Renal cortex interstitium (tissue), 11 donors: ENCODE results near the gene ZCCHC3. TPM values are rescaled to one million over a fixed set of nuclear protein-coding genes. Genes with fewer than 3 reads are reported as not detected.

Experiments
- DNase-seq, 11 donors: peaks; one replicate each; pipeline ENCODE4 v3.0.0-alpha.2; 2013; ENCODE audit warnings: low read depth in 9 of 11, low spot score in 4 of 11; ENCODE audit errors: extremely low read depth in 1 of 11
- polyA plus RNA-seq, 3 donors: library from polyadenylated mRNA; unstranded; fragments of 120-200 nt; gene quantifications; one replicate each; pipeline ENCODE4 v1.2.1, GENCODE V29; 2013; ENCODE audit not compliant: insufficient read length in 3 of 3

ZCCHC3 gene
- polyA plus RNA-seq, 3 donors: 41.0 to 57.2 (median 48.6) TPM

GRCh38 chr20:305745-306144 lies 8.4 kb downstream of the ZCCHC3 start:
- no peak for DNase-seq

GRCh38 chr20:308427-309038 lies 11.2 kb downstream of the ZCCHC3 start:
- DNase-seq: no peak

DNA sequence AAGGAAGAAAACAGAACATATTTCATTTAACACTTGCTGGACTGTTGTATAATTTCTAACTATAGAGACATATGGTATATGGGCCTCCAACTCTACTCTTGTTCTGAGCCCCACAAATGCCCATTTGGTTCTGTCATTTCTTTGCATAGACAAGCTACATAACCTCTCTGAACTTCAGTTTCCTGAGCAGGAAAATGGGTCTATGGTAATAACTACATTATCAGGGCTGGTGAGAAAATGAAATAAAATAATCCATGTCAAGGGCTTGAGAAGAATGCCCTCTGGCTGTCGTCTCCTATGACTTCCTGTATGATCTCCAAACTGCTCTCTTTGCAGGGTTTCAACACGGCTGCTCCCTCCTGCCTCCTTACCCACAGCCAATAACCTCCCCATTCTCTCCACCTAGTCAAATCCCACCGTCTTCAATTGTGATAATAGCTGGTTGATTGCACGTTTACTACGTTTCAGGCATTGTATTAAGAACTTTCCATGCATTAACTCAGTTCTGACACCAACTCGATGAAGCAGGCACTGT lies 12.0 kb downstream of the ZCCHC3 start:
- no peak for DNase-seq

- peak in 10 of 11 donors; percentile 97 to 99 (median 99) for DNase-seq
These were observed 12.7 kb downstream of the ZCCHC3 start for GRCh38 chr20:309841-310644.

DNA sequence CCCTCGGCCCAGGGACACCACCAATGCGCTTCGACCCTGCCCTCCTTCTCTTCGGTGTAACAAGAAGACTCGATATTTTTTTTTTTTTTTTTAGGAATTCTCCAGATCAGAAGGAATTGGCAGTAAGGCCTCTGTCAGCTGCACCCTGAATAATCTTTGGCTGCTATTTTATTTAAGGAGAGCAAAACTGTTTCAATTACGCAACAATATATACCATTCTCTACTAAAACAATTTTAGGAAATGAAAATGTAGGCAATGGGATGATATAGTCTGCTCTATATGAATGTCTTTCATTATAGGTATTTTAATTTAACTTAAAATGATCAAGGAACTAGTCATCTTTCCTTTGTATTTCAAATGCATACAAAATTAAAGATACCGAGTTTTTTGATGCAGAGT lies 13.3 kb downstream of the ZCCHC3 start:
- DNase-seq: no peak

- no peak for DNase-seq
These were observed 14.2 kb downstream of the ZCCHC3 start for GRCh38 chr20:311609-312008.

DNA sequence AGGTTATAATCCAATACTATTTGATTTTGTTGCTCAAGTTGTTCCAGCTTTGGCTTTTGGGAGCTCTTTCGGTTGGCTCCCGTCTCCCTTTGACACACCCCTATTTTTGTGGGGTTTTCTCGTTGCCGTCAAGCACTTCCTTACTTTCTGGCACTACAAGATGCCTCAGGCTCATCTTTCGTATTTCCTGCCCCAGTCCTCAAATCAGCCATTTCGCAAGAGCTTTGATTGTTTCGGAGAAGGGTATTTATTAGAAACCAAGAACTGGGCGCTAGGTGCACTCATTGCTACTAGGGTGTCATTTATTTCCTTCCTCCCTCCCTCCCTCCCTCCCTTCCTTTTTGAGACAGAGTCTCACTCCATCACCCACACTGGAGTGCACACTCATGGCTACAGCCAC lies 14.7 kb downstream of the ZCCHC3 start:
- no peak for DNase-seq

- no peak for DNase-seq
These were observed 15.5 kb downstream of the ZCCHC3 start for GRCh38 chr20:312866-313265.

- no peak for DNase-seq
These were observed 16.0 kb downstream of the ZCCHC3 start for GRCh38 chr20:313402-313801.

- DNase-seq: no peak
These were observed 16.6 kb downstream of the ZCCHC3 start for GRCh38 chr20:313948-314347.

DNA sequence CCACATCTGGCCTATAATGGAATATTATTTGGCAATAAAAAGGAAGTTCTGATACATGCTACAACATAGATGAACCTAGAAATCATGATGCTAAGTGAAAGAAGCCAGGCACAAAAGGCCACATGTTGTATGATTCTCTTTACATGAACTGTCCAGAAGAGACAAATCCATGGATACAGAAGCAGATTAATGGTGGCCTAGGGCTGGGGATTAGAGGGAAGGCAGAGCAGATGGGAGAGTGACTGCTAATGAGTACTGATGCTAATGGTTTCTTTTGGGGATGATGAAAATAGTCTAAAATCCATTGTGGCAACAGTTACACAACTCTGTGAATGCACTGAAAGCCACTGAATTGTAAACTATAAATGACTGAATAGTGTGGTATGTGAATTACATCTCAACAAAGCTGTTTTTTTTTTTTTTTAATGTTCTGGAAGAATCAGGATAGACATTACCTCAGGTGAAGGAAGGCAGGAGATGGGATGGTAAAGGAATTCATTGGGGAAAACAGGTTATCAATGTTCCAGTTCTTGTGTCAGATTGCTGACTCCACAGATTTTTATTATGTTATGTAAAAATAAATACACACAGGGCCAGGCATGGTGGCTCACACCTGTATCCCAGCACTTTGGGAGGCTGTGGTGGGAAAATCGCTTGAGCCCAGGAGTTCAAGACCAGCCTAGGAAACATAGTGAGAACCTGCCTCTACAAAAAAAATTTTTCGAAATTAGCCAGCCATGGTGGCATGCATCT lies 19.1 kb downstream of the ZCCHC3 start:
- no peak for DNase-seq

- peak in 10 of 11 donors; percentile 73 to 89 (median 83) for DNase-seq
These were observed 27.0 kb downstream of the ZCCHC3 start for GRCh38 chr20:324177-325044.

DNA sequence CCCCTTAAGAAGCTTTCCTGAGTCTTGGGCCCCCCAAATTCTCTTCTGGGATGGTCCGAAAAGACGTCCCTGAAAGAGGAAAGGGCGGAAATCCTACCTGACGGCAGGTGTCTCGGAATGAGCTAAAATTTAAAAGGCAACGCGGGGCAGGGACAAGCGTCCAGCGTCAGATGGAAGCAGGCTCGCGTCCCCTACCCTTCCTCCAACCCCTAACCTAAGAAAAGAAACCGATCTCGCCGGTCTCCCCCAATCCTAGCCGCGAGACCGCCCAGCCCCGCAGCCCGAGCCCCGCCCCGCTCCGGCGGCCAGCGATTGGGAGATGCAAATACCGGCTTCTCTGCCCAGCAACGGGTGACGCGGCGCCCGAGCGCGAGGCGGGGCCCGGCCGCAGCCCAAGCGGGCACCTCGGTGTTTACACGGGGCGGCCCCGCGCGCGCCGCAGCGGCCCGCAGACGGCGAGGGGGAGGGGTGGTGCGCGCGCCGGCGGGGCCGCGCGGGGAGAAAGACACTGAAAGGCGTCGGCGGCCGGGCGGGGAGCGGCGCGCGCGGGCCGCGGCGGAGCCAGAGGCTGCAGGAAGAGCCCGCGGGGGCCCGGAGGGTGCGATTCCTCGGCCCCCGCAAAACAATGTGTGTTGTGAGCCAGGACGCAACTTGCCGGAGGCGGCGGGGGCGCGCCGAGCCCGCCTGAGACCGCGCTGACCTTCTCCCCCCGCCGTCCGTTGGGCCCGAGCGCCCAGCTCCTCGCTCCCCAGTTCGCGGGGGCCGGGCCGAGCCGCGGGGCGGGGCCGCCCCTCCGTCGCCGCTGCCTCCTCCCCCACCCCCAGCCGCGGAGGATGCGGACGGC lies 27.9 kb downstream of the ZCCHC3 start, which contains the start of gene SOX12:
TSS of gene SOX12 (plus strand) at position 508 of the 844 bp plus-strand sequence. CDS start 373 bp downstream, outside the sequence.
- DNase-seq: peak in 10 of 11 donors; percentile 83 to 94 (median 92)

DNA sequence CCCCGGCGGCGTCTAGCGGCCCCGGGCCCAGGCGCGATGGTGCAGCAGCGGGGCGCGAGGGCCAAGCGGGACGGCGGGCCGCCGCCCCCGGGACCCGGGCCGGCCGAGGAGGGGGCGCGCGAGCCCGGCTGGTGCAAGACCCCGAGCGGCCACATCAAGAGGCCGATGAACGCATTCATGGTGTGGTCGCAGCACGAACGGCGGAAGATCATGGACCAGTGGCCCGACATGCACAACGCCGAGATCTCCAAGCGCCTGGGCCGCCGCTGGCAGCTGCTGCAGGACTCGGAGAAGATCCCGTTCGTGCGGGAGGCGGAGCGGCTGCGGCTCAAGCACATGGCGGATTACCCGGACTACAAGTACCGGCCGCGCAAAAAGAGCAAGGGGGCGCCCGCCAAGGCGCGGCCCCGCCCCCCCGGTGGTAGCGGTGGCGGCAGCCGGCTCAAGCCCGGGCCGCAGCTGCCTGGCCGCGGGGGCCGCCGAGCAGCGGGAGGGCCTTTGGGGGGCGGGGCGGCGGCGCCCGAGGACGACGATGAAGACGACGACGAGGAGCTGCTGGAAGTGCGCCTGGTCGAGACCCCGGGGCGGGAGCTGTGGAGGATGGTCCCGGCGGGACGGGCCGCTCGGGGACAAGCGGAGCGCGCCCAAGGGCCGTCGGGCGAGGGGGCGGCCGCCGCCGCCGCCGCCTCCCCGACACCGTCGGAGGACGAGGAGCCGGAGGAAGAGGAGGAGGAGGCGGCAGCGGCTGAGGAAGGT lies 28.7 kb downstream of the ZCCHC3 start:
- DNase-seq: peak in 2 of 11 donors; percentile 48 to 64

- DNase-seq: peak in 1 of 11 donors; percentile 20
These were observed 29.3 kb downstream of the ZCCHC3 start for GRCh38 chr20:326645-327185.

DNA sequence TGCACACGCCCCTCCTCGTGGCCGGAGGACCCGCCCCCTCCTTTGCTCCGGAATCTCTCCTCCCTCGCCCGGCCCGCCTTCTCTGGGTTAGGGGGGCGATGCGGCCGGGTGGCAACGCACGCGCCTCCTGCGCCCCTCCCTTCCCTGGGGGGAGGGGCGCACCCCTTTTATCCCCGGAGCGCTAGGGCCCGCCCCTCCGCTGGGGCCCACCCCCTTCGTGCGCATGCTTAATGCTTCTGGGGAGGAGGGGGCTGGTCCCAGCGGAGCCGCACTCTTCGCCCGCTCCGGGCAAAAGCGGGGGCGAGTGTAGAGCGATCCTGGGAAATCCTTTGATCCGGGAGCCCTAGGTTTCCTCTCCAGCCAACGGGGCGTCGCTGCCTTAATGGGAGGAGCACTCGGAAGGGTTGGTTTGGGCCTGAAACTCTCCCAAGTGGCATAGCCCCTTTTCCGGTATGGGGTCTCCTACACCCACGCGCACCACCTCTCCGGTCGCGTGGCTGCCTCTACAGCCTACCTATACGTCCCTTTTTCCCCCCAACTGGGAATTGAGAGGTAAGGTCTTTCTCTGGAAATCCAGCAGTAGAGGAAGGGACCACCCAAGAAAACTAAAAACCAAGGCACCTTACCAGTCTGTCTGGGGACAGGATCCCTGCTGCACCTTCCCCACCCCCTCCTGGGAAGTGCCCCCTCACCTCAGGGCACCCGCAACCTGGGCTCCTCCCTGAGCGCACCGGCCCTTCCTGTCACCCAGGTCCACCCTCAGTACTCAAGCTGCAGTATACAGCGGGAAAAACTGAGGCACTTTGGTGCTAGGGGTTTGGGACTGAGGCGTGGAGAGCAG lies 30.0 kb downstream of the ZCCHC3 start:
- peak in 10 of 11 donors; percentile 80 to 94 (median 90) for DNase-seq
